Fibroblast of lung (primary cell): ENCODE measurements around the gene FUCA1. TPM values are rescaled to one million over a fixed set of nuclear protein-coding genes. Genes with fewer than 3 reads are reported as not detected.

ENCODE experiments used
- DNase-seq, 2 donors: peaks; one replicate each; pipeline versions ENCODE4 v3.0.0 to v3.0.0-alpha.2; 2010; ENCODE audit warnings: low read depth in 2 of 2
- H2AFZ ChIP-seq: 2 replicates; pipeline ENCODE4 v1.5.1; 2012; ENCODE audit warnings: low read length, control low read depth, inconsistent platforms
- H3K27ac ChIP-seq: 2 replicates; pipeline ENCODE4 v1.5.1; 2011; ENCODE audit warnings: low read length, control low read depth; ENCODE audit not compliant: insufficient read depth
- H3K27me3 ChIP-seq: 2 replicates; pipeline ENCODE4 v1.5.1; 2011; ENCODE audit warnings: mild to moderate bottlenecking, low read length; ENCODE audit not compliant: control insufficient read depth, insufficient read depth
- H3K36me3 ChIP-seq: 2 replicates; pipeline ENCODE4 v1.5.1; 2011; ENCODE audit warnings: low read length; ENCODE audit not compliant: control insufficient read depth, insufficient read depth
- H3K4me1 ChIP-seq: 2 replicates; pipeline ENCODE4 v1.5.1; 2011; ENCODE audit warnings: low read length; ENCODE audit not compliant: control insufficient read depth, insufficient read depth; ENCODE audit errors: extremely low read depth
- H3K4me2 ChIP-seq: 2 replicates; pipeline ENCODE4 v1.5.1; 2011; ENCODE audit warnings: low read length, control low read depth; ENCODE audit not compliant: insufficient read depth; ENCODE audit errors: extremely low read depth
- H3K4me3 ChIP-seq, 4 experiments: fragments of 200-600 bp in 1 of 4; sonication (generic) in 1 of 4; replicated peaks in 1 of 4; 2 replicates each; pipeline ENCODE4 v1.5.1; 2011 to 2016; ENCODE audit warnings: low read length in 4 of 4, low read depth in 3 of 4, mild to moderate bottlenecking in 3 of 4, control low read depth in 2 of 4, inconsistent platforms in 1 of 4, mixed read lengths in 1 of 4; ENCODE audit not compliant: insufficient read depth in 1 of 4; ENCODE audit errors: control extremely low read depth in 1 of 4
- H3K79me2 ChIP-seq: 2 replicates; pipeline ENCODE4 v1.5.1; 2012; ENCODE audit warnings: mild to moderate bottlenecking, low read length, inconsistent platforms; ENCODE audit not compliant: control insufficient read depth, insufficient read depth
- H3K9ac ChIP-seq: 2 replicates; pipeline ENCODE4 v1.5.1; 2011; ENCODE audit warnings: mild to moderate bottlenecking, low read length, control low read depth; ENCODE audit not compliant: insufficient read depth
- H3K9me3 ChIP-seq: 2 replicates; pipeline ENCODE4 v1.5.1; 2012; ENCODE audit warnings: low read depth, low read length; ENCODE audit not compliant: control insufficient read depth, insufficient read depth
- H4K20me1 ChIP-seq: 2 replicates; pipeline ENCODE4 v1.5.1; 2011; ENCODE audit warnings: low read length; ENCODE audit not compliant: control insufficient read depth, insufficient read depth; ENCODE audit errors: extremely low read depth
- CTCF ChIP-seq, 2 donors: IDR thresholded peaks in 1 of 2; conservative IDR thresholded peaks in 1 of 2; 1 replicate in 1 of 2; 2 replicates in 1 of 2; pipeline ENCODE4 v1.5.1; 2011 to 2012; ENCODE audit warnings: low read length in 2 of 2, control low read depth in 1 of 2, inconsistent platforms in 1 of 2, low read depth in 1 of 2, mild to moderate bottlenecking in 1 of 2
- EZH2 ChIP-seq: IDR thresholded peaks from 2 replicates; pipeline ENCODE4 v1.5.1; 2012; ENCODE audit warnings: low read length, control low read depth, mild to moderate bottlenecking; ENCODE audit errors: missing control alignments
- polyA plus RNA-seq, 2 donors: library from polyadenylated mRNA; depleted of rRNA in 1 of 2; stranded (reverse) in 1 of 2; unstranded in 1 of 2; fragments of >200 nt; gene quantifications; 2 replicates each; pipeline ENCODE4 v1.2.1, GENCODE V29; 2011 to 2012; ENCODE audit warnings: missing spikeins in 1 of 2
- total RNA-seq: library from RNA; depleted of rRNA; stranded (reverse); fragments of >200 nt; gene quantifications from 2 replicates; pipeline ENCODE4 v1.2.1, GENCODE V29; 2014

Gene FUCA1
- total and polyA plus RNA-seq, 2 donors (not counting 1 experiment from before 2014, with no cell fraction given) = 4.1 to 9.7 TPM

GRCh38 chr1:23899070-23899469 lies 31.0 kb upstream of the FUCA1 start:
- Histone ChIP-seq H3K9me3 (no peaks in the 10 kb centered on the region), H3K4me1 (no peaks in the 10 kb centered on the region), H2AFZ (no peak overlapping the region), H4K20me1 (no peaks in the 10 kb centered on the region), H3K4me3 (no peak overlapping the region), H3K79me2 (no peaks in the 10 kb centered on the region), H3K36me3 (no peaks in the 10 kb centered on the region), H3K27me3 (peaks cover 27% of the 10 kb centered on the region), H3K4me2 (no peak overlapping the region), H3K27ac (no peak overlapping the region), H3K9ac (no peak overlapping the region)
- no peak for TF ChIP-seq EZH2
- DNase-seq = no peak

- no peaks in the 10 kb centered on the region for H4K20me1 ChIP-seq
- H3K4me3 ChIP-seq = no peak overlapping the region
- no peaks in the 10 kb centered on the region for H3K79me2 ChIP-seq
- H3K36me3 ChIP-seq = no peaks in the 10 kb centered on the region
- H2AFZ ChIP-seq = no peak overlapping the region
- TF ChIP-seq CTCF (conservative IDR thresholded peaks at IDR 0.05 in 1 of 2, IDR thresholded peaks at IDR 0.05 in 1 of 2; ENCODE audit: low read depth in 1 of 2, low read length in 2 of 2) (no peak), EZH2 (no peak)
- no peak overlapping the region for H3K9ac ChIP-seq
- no peaks in the 10 kb centered on the region for H3K9me3 ChIP-seq
- H3K27ac ChIP-seq = no peak overlapping the region
- DNase-seq = no peak
- H3K4me2 ChIP-seq = no peak overlapping the region
- peaks cover 12% of the 10 kb centered on the region for H3K27me3 ChIP-seq
- no peaks in the 10 kb centered on the region for H3K4me1 ChIP-seq
Measured at GRCh38 chr1:23897083-23897482, 29.0 kb upstream of the FUCA1 start.

DNA sequence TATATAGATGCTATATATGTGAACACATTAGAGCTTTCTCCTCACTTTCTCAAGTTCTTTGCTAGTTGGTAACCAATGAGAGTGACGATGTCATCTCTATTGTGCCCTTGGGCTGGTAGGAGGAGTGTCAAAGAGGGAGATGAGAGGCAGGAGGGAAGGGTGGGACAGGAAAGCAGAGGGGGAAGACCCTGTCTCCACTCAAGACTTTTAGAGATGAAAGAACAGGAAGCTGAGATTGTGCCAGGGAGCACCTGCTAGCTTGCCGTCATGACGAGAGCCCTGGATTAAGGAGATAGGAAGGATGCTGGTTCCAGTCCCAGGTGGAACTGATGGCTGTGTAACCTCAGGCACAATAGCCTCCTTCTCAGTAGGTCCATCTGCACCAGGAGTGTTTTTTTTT lies 28.4 kb upstream of the FUCA1 start:
- H3K79me2 ChIP-seq = no peaks in the 10 kb centered on the region
- no peak overlapping the region for H3K4me2 ChIP-seq
- no peaks in the 10 kb centered on the region for H3K9me3 ChIP-seq
- no peaks in the 10 kb centered on the region for H4K20me1 ChIP-seq
- H3K27me3 ChIP-seq = peaks cover 9% of the 10 kb centered on the region
- TF ChIP-seq EZH2 (no peak), CTCF (conservative IDR thresholded peaks at IDR 0.05 in 1 of 2, IDR thresholded peaks at IDR 0.05 in 1 of 2; ENCODE audit: low read depth in 1 of 2, low read length in 2 of 2) (no peak)
- H3K4me1 ChIP-seq = no peaks in the 10 kb centered on the region
- no peak overlapping the region for H3K27ac ChIP-seq
- no peak overlapping the region for H2AFZ ChIP-seq
- no peak for DNase-seq
- no peak overlapping the region for H3K9ac ChIP-seq
- H3K4me3 ChIP-seq = no peak overlapping the region
- H3K36me3 ChIP-seq = no peaks in the 10 kb centered on the region
